Hepatocyte (in vitro differentiated cells): ENCODE results near the gene SIRT7. TPM values are rescaled to one million over a fixed set of nuclear protein-coding genes. Genes with fewer than 3 reads are reported as not detected.

Source experiments
- DNase-seq: peaks from one replicate; pipeline ENCODE4 v3.0.0-alpha.2; 2016; ENCODE audit warnings: low spot score
- H2AFZ ChIP-seq: fragments of 200-600 bp; sonication (generic); 2 replicates; pipeline ENCODE4 v1.6.0; 2016; ENCODE audit warnings: antibody characterized with exemption, mild to moderate bottlenecking
- H3K27ac ChIP-seq: fragments of 200-600 bp; sonication (generic); 2 replicates; pipeline ENCODE4 v1.5.1; 2016; ENCODE audit warnings: mild to moderate bottlenecking
- H3K27me3 ChIP-seq: fragments of 200-600 bp; sonication (generic); 2 replicates; pipeline ENCODE4 v1.6.1; 2016
- H3K36me3 ChIP-seq: fragments of 200-600 bp; sonication (generic); replicated peaks from 2 replicates; pipeline ENCODE4 v1.5.1; 2016; ENCODE audit warnings: low read depth; ENCODE audit not compliant: insufficient read depth
- H3K4me1 ChIP-seq: fragments of 200-600 bp; sonication (generic); 2 replicates; pipeline ENCODE4 v1.5.1; 2016; ENCODE audit warnings: mild to moderate bottlenecking, moderate library complexity; ENCODE audit not compliant: insufficient read depth
- H3K4me2 ChIP-seq: fragments of 200-600 bp; sonication (generic); 2 replicates; pipeline ENCODE4 v1.6.0; 2016
- H3K4me3 ChIP-seq: fragments of 200-600 bp; sonication (generic); 2 replicates; pipeline ENCODE4 v1.5.1; 2016; ENCODE audit warnings: mild to moderate bottlenecking
- H3K79me2 ChIP-seq: fragments of 200-600 bp; sonication (generic); 2 replicates; pipeline ENCODE4 v1.6.0; 2017; ENCODE audit warnings: mild to moderate bottlenecking
- H3K9me2 ChIP-seq: fragments of 200-600 bp; sonication (generic); replicated peaks from 2 replicates; pipeline ENCODE4 v1.6.0; 2017; ENCODE audit warnings: mild to moderate bottlenecking; ENCODE audit not compliant: insufficient read depth
- H3K9me3 ChIP-seq: fragments of 200-600 bp; sonication (generic); 2 replicates; pipeline ENCODE4 v1.5.1; 2016; ENCODE audit warnings: low read depth, mild to moderate bottlenecking
- H4K20me1 ChIP-seq: fragments of 200-600 bp; sonication (generic); 2 replicates; pipeline ENCODE4 v1.6.0; 2016; ENCODE audit warnings: mild to moderate bottlenecking; ENCODE audit not compliant: insufficient read depth, poor library complexity, severe bottlenecking
- EZH2 ChIP-seq: fragments of 200-600 bp; sonication (generic); IDR thresholded peaks from 2 replicates; pipeline ENCODE4 v1.6.1; 2016; ENCODE audit warnings: antibody characterized with exemption, mild to moderate bottlenecking, borderline replicate concordance
- EZH2phosphoT487 ChIP-seq: fragments of 200-600 bp; sonication (generic); IDR thresholded peaks from one replicate; pipeline ENCODE4 v1.6.1; 2018; ENCODE audit warnings: antibody characterized with exemption, mild to moderate bottlenecking, low read depth, moderate library complexity; ENCODE audit not compliant: unreplicated experiment, severe bottlenecking
- whole genome bisulfite sequencing: methylation state at CpG from one replicate; pipeline ENCODE4 v1.1.6; 2016; ENCODE audit warnings: low lambda C conversion rate; ENCODE audit errors: missing lambda C conversion rate; 5-methylcytosine and 5-hydroxymethylcytosine counted together
- polyA plus RNA-seq: library from polyadenylated mRNA; unstranded; fragments of >200 nt; fragmentation: Nextera tagmentation; extraction: Ambion mirVana; gene quantifications from 2 replicates; pipeline ENCODE4 v1.2.1, GENCODE V29; 2016
- total RNA-seq: library from RNA; depleted of rRNA; stranded (reverse); fragments of >200 nt; gene quantifications from 2 replicates; pipeline ENCODE4 v1.2.3, GENCODE V29; 2014
- TF ChIP-seq, protein P1 (sequence below): fragments of 200-600 bp; sonication (generic); IDR thresholded peaks from 2 replicates; pipeline ENCODE4 v1.5.1; 2016; ENCODE audit warnings: antibody characterized with exemption, mild to moderate bottlenecking; ENCODE audit not compliant: poor library complexity

Gene SIRT7
- total and polyA plus RNA-seq, 2 experiments from 2014 or later, result 16.5 to 35.2 TPM

DNA sequence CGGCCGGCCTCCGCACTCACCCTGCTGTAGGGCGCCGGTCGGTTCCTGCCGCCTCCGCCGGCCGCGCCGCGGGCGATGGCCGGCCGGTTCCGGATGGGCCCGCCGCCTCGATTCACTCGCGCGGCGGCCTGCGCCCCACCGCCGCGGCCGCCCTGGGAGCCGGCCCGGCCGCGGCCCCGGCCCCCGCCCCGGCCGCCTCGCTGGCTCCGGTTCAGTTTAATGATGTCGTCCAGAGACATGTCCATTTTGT is 26.7 kb downstream of the SIRT7 start:
- H4K20me1 ChIP-seq, result no peaks in the 10 kb centered on the region
- H3K4me2 ChIP-seq, result peak overlapping the region; percentile 92
- no peak for TF ChIP-seq EZH2phosphoT487
- TF ChIP-seq EZH2, result no peak
- TF ChIP-seq, protein P1, sequence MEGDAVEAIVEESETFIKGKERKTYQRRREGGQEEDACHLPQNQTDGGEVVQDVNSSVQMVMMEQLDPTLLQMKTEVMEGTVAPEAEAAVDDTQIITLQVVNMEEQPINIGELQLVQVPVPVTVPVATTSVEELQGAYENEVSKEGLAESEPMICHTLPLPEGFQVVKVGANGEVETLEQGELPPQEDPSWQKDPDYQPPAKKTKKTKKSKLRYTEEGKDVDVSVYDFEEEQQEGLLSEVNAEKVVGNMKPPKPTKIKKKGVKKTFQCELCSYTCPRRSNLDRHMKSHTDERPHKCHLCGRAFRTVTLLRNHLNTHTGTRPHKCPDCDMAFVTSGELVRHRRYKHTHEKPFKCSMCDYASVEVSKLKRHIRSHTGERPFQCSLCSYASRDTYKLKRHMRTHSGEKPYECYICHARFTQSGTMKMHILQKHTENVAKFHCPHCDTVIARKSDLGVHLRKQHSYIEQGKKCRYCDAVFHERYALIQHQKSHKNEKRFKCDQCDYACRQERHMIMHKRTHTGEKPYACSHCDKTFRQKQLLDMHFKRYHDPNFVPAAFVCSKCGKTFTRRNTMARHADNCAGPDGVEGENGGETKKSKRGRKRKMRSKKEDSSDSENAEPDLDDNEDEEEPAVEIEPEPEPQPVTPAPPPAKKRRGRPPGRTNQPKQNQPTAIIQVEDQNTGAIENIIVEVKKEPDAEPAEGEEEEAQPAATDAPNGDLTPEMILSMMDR, result no peak
- peaks cover 6% of the 10 kb centered on the region for H3K4me1 ChIP-seq
- DNase-seq, result no peak
- H3K4me3 ChIP-seq, result peak overlapping the region; percentile 87
- no peaks in the 10 kb centered on the region for H3K9me3 ChIP-seq
- no peak overlapping the region for H2AFZ ChIP-seq
- no peaks in the 10 kb centered on the region for H3K36me3 ChIP-seq
- peaks cover 55% of the 10 kb centered on the region for H3K79me2 ChIP-seq
- peak overlapping the region; percentile 93 for H3K27ac ChIP-seq
- H3K9me2 ChIP-seq, result no peaks in the 10 kb centered on the region
- 4% methylated on average over 35 of the region's 40 CpGs for WGBS
- no peaks in the 10 kb centered on the region for H3K27me3 ChIP-seq

DNA sequence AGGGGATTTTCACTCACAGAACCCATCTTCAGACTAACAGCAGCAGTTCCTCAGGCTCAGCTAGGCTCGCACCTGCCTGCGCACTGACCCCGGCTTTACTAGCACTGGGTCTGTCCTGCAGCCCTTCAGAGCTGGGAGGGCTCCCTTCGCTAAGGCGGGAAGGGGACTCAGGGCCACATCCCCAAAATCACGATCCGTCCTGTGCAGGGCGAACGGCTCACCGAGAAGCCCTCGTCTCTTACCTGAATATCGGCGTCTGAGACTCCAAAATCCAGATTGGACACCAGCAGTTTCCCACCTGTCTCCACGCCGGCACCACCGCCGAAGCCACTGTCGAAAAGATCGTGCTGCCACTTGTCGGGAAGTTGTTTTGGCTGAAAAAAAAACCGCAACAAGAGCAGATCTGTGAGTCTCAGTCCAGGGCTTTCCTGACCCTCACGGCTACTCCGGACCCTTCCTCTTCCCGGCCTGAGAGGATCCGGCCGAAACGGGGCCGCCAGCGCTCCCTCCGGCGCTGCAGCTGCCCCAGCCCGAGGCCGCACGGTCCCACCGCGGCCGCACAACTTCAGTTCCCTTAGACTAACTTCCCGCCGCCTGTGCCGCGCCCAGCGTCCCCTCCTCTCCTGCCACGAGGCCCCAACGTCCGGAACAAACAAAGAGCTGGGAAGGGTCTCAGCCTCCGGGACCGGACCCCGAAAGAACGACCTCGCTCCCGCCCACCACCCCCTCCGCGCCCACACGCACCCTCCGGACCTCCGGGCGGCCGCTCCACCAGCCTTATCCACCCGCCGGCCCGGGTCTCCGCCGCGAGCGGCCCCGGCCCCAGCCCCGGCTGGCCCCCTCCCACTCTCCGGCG is 27.3 kb downstream of the SIRT7 start:
- no peaks in the 10 kb centered on the region for H3K9me3 ChIP-seq
- no peaks in the 10 kb centered on the region for H3K36me3 ChIP-seq
- H3K27ac ChIP-seq, result peak overlapping the region; percentile 93
- peak overlapping the region; percentile 92 for H3K4me2 ChIP-seq
- peak overlapping the region; percentile 87 for H3K4me3 ChIP-seq
- TF ChIP-seq EZH2 (no peak), EZH2phosphoT487 (no peak)
- TF ChIP-seq, protein P1, result no peak
- peaks cover 55% of the 10 kb centered on the region for H3K79me2 ChIP-seq
- WGBS, result 27% methylated on average over 33 of the region's 69 CpGs
- H3K9me2 ChIP-seq, result no peaks in the 10 kb centered on the region
- H4K20me1 ChIP-seq, result no peaks in the 10 kb centered on the region
- H2AFZ ChIP-seq, result no peak overlapping the region
- DNase-seq, result peak; percentile 50
- no peaks in the 10 kb centered on the region for H3K27me3 ChIP-seq
- peaks cover 6% of the 10 kb centered on the region for H3K4me1 ChIP-seq

DNA sequence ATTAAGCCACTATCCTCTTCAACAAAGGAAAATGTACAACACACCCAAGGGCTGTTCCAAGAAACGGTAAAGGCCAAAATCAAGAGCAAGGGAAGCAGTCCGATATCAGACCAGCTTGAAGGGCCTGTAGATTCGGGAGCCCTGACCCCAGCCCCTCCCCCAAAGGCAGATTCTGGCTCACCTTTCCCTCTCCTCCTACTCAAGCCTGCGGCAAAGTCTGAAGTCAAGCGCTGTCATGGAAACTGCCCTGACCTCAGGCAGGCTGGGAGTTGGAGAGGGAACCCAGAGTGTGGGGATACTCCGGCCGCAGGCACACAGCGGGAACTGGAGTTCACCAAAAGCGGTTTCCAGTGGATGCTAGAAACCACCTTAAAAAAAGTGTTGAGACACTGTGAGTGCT is 28.4 kb downstream of the SIRT7 start:
- 99% methylated on average over 9 of the region's 9 CpGs for WGBS
- TF ChIP-seq EZH2phosphoT487, result no peak
- Histone ChIP-seq H3K4me2 (peak overlapping the region; percentile 92), H3K4me1 (peaks cover 6% of the 10 kb centered on the region), H3K27ac (no peak overlapping the region), H3K9me3 (no peaks in the 10 kb centered on the region), H3K27me3 (no peaks in the 10 kb centered on the region), H3K9me2 (no peaks in the 10 kb centered on the region), H3K4me3 (no peak overlapping the region), H4K20me1 (no peaks in the 10 kb centered on the region), H3K79me2 (peaks cover 55% of the 10 kb centered on the region), H2AFZ (no peak overlapping the region), H3K36me3 (no peaks in the 10 kb centered on the region)
- peak; percentile 2 for DNase-seq

DNA sequence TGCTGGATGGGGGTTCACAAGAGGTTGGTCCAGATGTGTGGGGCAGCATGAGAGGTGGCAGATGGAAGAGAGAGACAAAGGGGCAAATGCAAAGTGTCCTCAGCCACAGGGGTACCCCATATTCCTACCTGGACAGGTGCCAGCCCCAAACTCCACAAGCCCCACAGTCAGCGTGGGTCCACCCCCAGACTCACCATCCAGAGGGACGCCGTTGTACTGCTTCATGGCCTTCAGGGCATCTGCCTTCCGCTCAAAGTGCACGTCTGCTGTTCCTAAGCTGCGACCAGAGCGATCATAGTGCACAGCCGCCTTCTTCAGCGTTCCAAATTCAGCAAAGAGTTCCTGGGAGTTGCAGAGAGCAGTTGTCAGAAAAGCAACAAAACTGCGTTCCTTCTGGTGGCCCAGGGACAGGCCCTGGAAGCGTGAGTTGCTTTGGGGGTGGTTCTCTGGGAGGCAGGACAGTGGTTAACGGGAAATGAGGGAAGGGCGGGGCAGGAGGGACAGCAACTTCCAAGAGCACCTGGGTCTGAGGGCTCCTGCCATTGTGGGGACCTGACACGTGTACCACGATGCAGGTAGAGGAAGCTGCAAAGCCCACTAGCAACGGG is 28.9 kb downstream of the SIRT7 start:
- no peaks in the 10 kb centered on the region for H3K27me3 ChIP-seq
- H4K20me1 ChIP-seq, result no peaks in the 10 kb centered on the region
- no peaks in the 10 kb centered on the region for H3K9me3 ChIP-seq
- H3K4me2 ChIP-seq, result no peak overlapping the region
- H3K79me2 ChIP-seq, result peaks cover 55% of the 10 kb centered on the region
- WGBS, result 95% methylated on average over 16 of the region's 16 CpGs
- peak; percentile 4 for DNase-seq
- H2AFZ ChIP-seq, result no peak overlapping the region
- H3K27ac ChIP-seq, result no peak overlapping the region
- TF ChIP-seq EZH2phosphoT487 (no peak), EZH2 (no peak)
- TF ChIP-seq, protein P1, result no peak
- no peak overlapping the region for H3K4me3 ChIP-seq
- no peaks in the 10 kb centered on the region for H3K9me2 ChIP-seq
- H3K4me1 ChIP-seq, result peaks cover 6% of the 10 kb centered on the region
- no peaks in the 10 kb centered on the region for H3K36me3 ChIP-seq
